ENCODE results near the gene RELT.

- TF ChIP-seq, protein P1, sequence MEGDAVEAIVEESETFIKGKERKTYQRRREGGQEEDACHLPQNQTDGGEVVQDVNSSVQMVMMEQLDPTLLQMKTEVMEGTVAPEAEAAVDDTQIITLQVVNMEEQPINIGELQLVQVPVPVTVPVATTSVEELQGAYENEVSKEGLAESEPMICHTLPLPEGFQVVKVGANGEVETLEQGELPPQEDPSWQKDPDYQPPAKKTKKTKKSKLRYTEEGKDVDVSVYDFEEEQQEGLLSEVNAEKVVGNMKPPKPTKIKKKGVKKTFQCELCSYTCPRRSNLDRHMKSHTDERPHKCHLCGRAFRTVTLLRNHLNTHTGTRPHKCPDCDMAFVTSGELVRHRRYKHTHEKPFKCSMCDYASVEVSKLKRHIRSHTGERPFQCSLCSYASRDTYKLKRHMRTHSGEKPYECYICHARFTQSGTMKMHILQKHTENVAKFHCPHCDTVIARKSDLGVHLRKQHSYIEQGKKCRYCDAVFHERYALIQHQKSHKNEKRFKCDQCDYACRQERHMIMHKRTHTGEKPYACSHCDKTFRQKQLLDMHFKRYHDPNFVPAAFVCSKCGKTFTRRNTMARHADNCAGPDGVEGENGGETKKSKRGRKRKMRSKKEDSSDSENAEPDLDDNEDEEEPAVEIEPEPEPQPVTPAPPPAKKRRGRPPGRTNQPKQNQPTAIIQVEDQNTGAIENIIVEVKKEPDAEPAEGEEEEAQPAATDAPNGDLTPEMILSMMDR (conservative IDR thresholded peaks at IDR 0.05): no peak
- no peak for TF ChIP-seq ZFX (IDR thresholded peaks at IDR 0.05)
Measured at GRCh38 chr11:73426219-73426850, 50.1 kb downstream of the RELT start.

Measured in C4-2B (cell line).